ENCODE data around the gene UBALD2.
"Not testable (repeated sequence)": the region's sequence is repeated elsewhere in the genome, so short reads cannot be mapped to it uniquely, and the experiment has no call there.

The UBALD2 gene

GRCh38 chr17:76246080-76247066, 18.8 kb upstream of the UBALD2 start:
- peak; percentile 27 for DNase-seq

- no peak for DNase-seq
Observed at GRCh38 chr17:76247304-76247703, 17.8 kb upstream of the UBALD2 start.

- DNase-seq: no peak
Observed at GRCh38 chr17:76248013-76248782, 16.9 kb upstream of the UBALD2 start.

- DNase-seq: no peak
Observed at GRCh38 chr17:76250141-76250540, 15.0 kb upstream of the UBALD2 start.

- no peak for DNase-seq
Observed at GRCh38 chr17:76251478-76252039, 13.6 kb upstream of the UBALD2 start.

- peak; percentile 53 for DNase-seq
Observed at GRCh38 chr17:76252040-76252954, 12.9 kb upstream of the UBALD2 start.

- DNase-seq: not testable (repeated sequence)
Observed at GRCh38 chr17:76252967-76253766, 12.0 kb upstream of the UBALD2 start.

- DNase-seq: no peak
Observed at GRCh38 chr17:76253841-76254240, 11.3 kb upstream of the UBALD2 start.

GRCh38 chr17:76254275-76254674, 10.9 kb upstream of the UBALD2 start:
- no peak for DNase-seq

- no peak for DNase-seq
Observed at GRCh38 chr17:76255801-76256429, 9.2 kb upstream of the UBALD2 start.

GRCh38 chr17:76256430-76257050, 8.6 kb upstream of the UBALD2 start:
- peak; percentile 68 for DNase-seq

GRCh38 chr17:76260220-76260619, 4.9 kb upstream of the UBALD2 start:
- no peak for DNase-seq

GRCh38 chr17:76260669-76261068, 4.5 kb upstream of the UBALD2 start:
- no peak for DNase-seq

- DNase-seq: no peak
Observed at GRCh38 chr17:76261421-76262215, 3.5 kb upstream of the UBALD2 start.

GRCh38 chr17:76262732-76263344, 2.3 kb upstream of the UBALD2 start:
- DNase-seq: no peak

- DNase-seq: no peak
Observed at GRCh38 chr17:76263896-76264295, 1.3 kb upstream of the UBALD2 start.

- no peak for DNase-seq
Observed at GRCh38 chr17:76264425-76264754, 758 bp upstream of the UBALD2 start.

GRCh38 chr17:76265624-76266243, 586 bp downstream of the UBALD2 start:
- DNase-seq: no peak

All from CD4-positive, alpha-beta T cell treated with Interferon gamma for 1 hour (primary cell).